NCI-H82 treated with DMSO at 0.1 percent for 48 hours (cell line): Measurements from ENCODE around the gene INHA.

Source experiments
- DNase-seq: peaks from one replicate; lab custom pipeline; 2025; ENCODE audit not compliant: unreplicated experiment; lab: John Stamatoyannopoulos, UW

INHA gene

DNA sequence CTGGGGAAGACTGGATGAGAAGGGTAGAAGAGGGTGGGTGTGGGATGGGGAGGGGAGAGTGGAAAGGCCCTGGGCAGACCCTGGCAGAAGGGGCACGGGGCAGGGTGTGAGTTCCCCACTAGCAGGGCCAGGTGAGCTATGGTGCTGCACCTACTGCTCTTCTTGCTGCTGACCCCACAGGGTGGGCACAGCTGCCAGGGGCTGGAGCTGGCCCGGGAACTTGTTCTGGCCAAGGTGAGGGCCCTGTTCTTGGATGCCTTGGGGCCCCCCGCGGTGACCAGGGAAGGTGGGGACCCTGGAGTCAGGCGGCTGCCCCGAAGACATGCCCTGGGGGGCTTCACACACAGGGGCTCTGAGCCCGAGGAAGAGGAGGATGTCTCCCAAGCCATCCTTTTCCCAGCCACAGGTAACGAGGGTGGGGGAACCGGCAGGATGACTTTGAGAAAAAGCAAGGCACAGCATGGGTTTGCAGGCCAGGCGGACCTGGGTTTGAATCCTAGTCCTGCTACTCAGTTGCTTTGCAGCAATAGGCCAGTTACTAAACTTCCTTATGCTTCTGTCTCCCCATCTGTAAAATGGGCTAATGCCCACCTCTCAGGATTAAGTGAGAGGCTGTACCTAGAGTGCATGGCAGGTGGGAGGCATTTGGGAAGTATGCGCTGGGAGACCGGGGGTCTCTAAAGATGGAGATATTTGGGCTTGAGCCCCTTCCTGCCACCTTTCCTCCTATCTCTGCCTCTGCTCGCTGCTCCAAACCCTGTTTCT is at the start of gene INHA:
TSS of gene INHA (plus strand) at position 74 of the 765 bp plus-strand sequence. CDS start at position 139, 65 bp downstream.
- no peak for DNase-seq

DNA sequence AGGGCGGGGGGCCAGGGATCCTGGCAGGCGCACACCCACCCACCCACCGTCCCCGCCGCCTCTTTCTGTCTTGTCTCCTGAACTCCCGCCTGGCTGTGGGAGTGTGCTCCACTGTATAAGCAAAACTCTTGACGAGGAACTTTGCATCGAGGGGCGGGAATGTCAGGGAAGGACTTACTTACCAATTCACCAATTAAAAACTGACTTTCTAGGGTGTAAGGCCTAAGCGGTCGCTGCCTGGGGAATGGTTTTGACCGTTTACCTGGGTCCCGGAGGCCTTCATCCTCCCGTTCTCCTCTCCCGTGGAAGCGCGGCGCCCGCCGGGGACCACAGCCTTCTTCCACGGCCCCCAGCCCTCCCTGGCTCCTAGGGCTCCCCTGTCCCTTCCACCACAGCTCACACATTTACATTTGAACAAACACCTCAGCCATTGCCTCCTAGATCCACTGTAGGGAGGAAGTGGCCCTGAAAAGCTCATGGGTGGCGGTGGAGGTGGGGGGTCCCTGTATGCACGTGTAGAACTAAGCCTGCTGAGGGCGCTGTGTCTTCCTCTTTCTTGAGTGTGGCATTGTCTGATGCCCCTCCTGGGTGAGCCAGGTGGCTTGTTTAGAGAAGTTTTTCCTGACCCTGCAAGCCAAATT is 49.0 kb upstream of the INHA start:
- DNase-seq = no peak

DNA sequence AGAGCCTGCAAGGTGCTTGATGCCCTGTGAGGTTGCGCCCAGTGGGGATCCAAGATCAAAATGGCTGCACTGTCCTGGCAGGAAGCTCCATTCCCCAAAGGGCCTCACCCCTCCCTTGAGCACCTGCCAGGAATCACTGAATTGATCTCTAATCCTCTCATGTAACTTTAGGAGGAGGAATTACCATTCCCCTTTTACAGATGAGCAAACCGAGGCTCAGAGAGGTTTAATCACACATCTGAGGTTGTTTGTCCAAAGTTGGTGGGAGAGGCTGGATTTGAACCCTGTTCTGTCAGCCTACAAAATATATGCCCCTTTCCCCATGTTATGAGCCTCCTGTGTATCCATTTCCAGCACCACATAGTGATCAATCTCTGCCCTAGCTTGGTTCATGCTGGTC is 47.3 kb upstream of the INHA start:
- DNase-seq = no peak

- peak; percentile 95 for DNase-seq
These were observed 46.4 kb upstream of the INHA start for GRCh38 chr2:219525533-219526232.

DNA sequence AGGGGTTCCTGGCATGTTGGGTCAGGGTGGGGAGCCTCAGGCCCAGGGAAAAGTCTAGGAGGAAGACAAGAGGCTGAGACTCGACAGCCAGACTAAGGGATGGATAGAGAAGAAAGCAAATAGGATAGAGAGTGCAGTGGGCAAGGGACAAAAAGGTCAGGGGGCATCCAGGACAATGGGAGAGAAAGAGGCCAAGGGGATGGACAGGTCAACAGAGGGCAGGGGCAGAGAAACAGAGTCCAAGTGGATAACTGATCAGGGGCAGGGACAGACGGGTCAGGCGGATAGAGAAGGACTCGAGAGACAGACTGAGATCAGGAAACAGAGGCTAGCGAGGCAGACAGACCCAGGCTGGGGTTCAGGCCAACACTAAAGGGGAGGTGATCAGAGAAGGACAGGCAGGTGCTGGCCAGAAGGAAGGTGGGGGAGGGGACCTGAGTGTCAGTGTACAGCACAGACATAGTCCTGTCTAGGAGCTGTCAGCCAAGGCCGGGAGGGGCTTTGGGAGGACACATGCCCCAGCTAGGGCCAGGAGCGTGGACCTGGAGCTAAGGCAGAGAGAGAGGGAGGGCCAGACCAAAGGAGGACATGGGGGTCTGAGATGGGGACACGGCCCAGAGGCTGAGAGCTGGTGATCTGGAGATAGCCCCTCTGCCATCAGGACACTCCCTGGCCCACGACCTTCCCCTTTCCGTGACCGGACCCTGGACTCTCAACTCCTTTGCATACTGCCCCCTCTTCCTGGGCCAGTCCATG is 45.6 kb upstream of the INHA start:
- peak; percentile 9 for DNase-seq

GRCh38 chr2:219527076-219527394 is 45.1 kb upstream of the INHA start:
- no peak for DNase-seq

- DNase-seq = no peak
These were observed 44.6 kb upstream of the INHA start for GRCh38 chr2:219527472-219527871.

- DNase-seq = peak; percentile 79
These were observed 41.8 kb upstream of the INHA start for GRCh38 chr2:219530048-219530963.

GRCh38 chr2:219531639-219532377 is 40.3 kb upstream of the INHA start:
- no peak for DNase-seq

DNA sequence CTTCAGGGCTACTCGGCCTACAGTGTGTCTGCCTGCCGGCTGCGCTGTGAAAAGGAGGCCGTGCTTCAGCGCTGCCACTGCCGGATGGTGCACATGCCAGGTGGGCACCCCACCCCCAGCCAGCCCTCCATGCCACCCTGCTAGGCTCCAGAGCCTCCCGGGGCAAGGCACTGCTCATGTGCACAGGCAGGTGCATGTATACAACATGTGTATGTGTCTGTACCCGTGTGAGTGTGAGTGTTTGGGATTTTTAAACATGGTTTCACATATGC is 39.8 kb upstream of the INHA start:
- no peak for DNase-seq

DNA sequence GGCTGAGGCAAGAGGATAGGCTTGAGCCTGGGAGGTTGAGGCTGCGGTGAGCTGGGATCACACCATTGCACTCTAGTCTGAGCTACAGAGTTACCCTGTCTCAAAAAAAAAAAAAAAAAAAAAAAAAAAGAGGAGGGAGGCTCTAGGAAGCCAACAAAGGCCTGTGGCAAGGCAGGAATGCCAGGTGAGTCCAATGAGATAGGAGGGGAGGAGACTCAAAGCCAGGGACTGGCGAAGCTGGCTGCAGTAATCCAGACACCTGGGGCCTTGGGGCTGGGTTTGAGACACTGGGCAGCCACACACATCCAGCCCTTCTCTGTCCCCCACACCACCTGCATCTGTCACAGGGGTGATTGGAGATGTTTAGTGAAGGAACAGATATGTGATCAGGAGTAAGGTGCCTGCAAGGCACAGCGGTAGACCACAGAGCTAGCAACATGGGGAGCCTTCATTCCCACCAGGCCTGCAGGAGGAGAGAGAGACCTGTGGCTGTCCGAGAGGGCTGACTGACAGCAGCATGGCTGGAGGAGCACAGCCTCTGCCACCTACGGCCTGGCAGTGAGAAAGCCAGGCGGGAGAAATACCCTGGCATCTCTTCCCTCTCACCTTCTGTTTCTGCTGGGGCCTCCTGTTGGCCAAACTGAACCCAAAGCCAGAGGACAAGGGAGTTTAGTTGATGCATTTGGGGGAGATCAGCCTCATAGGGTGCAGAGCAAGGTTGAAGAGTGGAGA is 38.0 kb upstream of the INHA start:
- no peak for DNase-seq

GRCh38 chr2:219536425-219536824 is 35.7 kb upstream of the INHA start:
- DNase-seq = no peak

DNA sequence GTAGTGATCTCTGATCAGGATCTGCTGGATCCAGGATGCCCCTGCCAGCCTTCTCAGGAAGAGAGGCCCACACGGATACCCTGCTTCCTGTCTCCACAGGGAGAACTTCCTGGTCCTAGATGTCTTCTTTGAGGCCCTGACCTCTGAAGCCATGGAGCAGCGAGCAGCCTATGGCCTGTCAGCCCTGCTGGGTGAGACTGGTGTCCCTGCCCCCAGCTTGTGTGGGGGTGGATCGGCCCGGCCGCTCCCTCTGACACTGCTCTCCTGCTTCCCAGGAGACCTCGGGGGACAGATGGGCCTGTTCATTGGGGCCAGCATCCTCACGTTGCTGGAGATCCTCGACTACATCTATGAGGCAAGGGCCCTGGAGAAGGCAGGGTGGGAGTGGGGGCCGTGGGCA is 35.1 kb upstream of the INHA start:
- no peak for DNase-seq

GRCh38 chr2:219537657-219538488 is 34.2 kb upstream of the INHA start:
- DNase-seq = no peak

- DNase-seq = no peak
These were observed 33.6 kb upstream of the INHA start for GRCh38 chr2:219538504-219538951.

GRCh38 chr2:219538956-219539788 is 32.9 kb upstream of the INHA start:
- no peak for DNase-seq

- DNase-seq = no peak
These were observed 32.0 kb upstream of the INHA start for GRCh38 chr2:219539926-219540678.
